HG03558 (cell line): ENCODE results near the gene EPN2.
"Not testable (repeated sequence)": the region's sequence is repeated elsewhere in the genome, so short reads cannot be mapped to it uniquely, and the experiment has no call there.

Source experiments
- ATAC-seq: cut with Tn5 transposase; IDR thresholded peaks from one replicate; pipeline ENCODE4 v1.9.1; 2021; ENCODE audit warnings: moderate number of reproducible peaks; ENCODE audit not compliant: unreplicated experiment; ENCODE audit errors: extremely low read depth

EPN2 gene

GRCh38 chr17:19264268-19264667 is 27.1 kb downstream of the EPN2 start:
- no peak for ATAC-seq

- ATAC-seq = no peak
Observed at GRCh38 chr17:19264681-19265080, 27.5 kb downstream of the EPN2 start.

- ATAC-seq = no peak
Observed at GRCh38 chr17:19265755-19266154, 28.6 kb downstream of the EPN2 start.

- ATAC-seq = no peak
Observed at GRCh38 chr17:19268611-19269010, 31.4 kb downstream of the EPN2 start.

- no peak for ATAC-seq
Observed at GRCh38 chr17:19269106-19269505, 31.9 kb downstream of the EPN2 start.

GRCh38 chr17:19269641-19270040 is 32.5 kb downstream of the EPN2 start:
- no peak for ATAC-seq

GRCh38 chr17:19270347-19270703 is 33.2 kb downstream of the EPN2 start:
- ATAC-seq = no peak

- ATAC-seq = no peak
Observed at GRCh38 chr17:19270704-19271611, 33.8 kb downstream of the EPN2 start.

- no peak for ATAC-seq
Observed at GRCh38 chr17:19271780-19272357, 34.7 kb downstream of the EPN2 start.

GRCh38 chr17:19273731-19274130 is 36.6 kb downstream of the EPN2 start:
- no peak for ATAC-seq

GRCh38 chr17:19274893-19275292 is 37.7 kb downstream of the EPN2 start:
- ATAC-seq = no peak

GRCh38 chr17:19275457-19276127 is 38.4 kb downstream of the EPN2 start:
- no peak for ATAC-seq

- ATAC-seq = not testable (repeated sequence)
Observed at GRCh38 chr17:19278284-19278683, 41.1 kb downstream of the EPN2 start.

GRCh38 chr17:19278729-19279128 is 41.6 kb downstream of the EPN2 start:
- ATAC-seq = no peak

- ATAC-seq = no peak
Observed at GRCh38 chr17:19281161-19281560, 44.0 kb downstream of the EPN2 start.

- no peak for ATAC-seq
Observed at GRCh38 chr17:19284005-19284959, 47.1 kb downstream of the EPN2 start.

GRCh38 chr17:19285213-19285900 is 48.2 kb downstream of the EPN2 start:
- ATAC-seq = no peak

GRCh38 chr17:19286751-19287341 is 49.7 kb downstream of the EPN2 start:
- ATAC-seq = no peak

- ATAC-seq = no peak
Observed at GRCh38 chr17:19287651-19288050, 50.5 kb downstream of the EPN2 start.
